H1 (cell line): ENCODE results near the gene RFT1. TPM values are rescaled to one million over a fixed set of nuclear protein-coding genes. Genes with fewer than 3 reads are reported as not detected.
A peak's percentile ranks its signal among the peaks of the same experiment; 100 is the strongest.

Experiments used
- CHD7 ChIP-seq: fragments of 300-600 bp; sonication (generic); IDR thresholded peaks from 2 replicates; pipeline ENCODE4 v1.7.1; 2012; ENCODE audit warnings: low read length, moderate library complexity, mild to moderate bottlenecking, inconsistent platforms; ENCODE audit not compliant: insufficient replicate concordance
- CTCF ChIP-seq, 3 experiments: IDR thresholded peaks; 1 replicate in 2 of 3; 2 replicates in 1 of 3; pipeline versions ENCODE4 v1.5.1 to v1.6.1; 2011; ENCODE audit warnings: low read length in 3 of 3, mild to moderate bottlenecking in 3 of 3, inconsistent platforms in 2 of 3, low read depth in 1 of 3, moderate library complexity in 1 of 3; ENCODE audit not compliant: insufficient read depth in 1 of 3; ENCODE audit errors: control extremely low read depth in 1 of 3
- E2F6 ChIP-seq: IDR thresholded peaks from 2 replicates; pipeline ENCODE4 v1.6.1; 2012; ENCODE audit warnings: inconsistent platforms
- HDAC2 ChIP-seq, 2 experiments: fragments of 300-600 bp in 1 of 2; sonication (generic) in 1 of 2; IDR thresholded peaks; 2 replicates each; pipeline ENCODE4 v1.6.1; 2011 to 2012; ENCODE audit warnings: low read depth in 2 of 2, low read length in 2 of 2, mild to moderate bottlenecking in 2 of 2, moderate library complexity in 2 of 2, borderline replicate concordance in 1 of 2, inconsistent platforms in 1 of 2
- KDM1A ChIP-seq: fragments of 200-600, 300-600 bp; sonication (generic); IDR thresholded peaks from 2 replicates; pipeline ENCODE4 v1.7.1; 2016; ENCODE audit warnings: mild to moderate bottlenecking, low read length, borderline replicate concordance
- MAFK ChIP-seq: IDR thresholded peaks from 2 replicates; pipeline ENCODE4 v1.6.1; 2012; ENCODE audit warnings: low read depth, mild to moderate bottlenecking, improper control_type of control experiment, low read length
- polyA plus RNA-seq, 7 experiments: library from polyadenylated mRNA; depleted of rRNA in 3 of 7; stranded (reverse) in 5 of 7; unstranded in 2 of 7; fragments of >200 nt in 5 of 7; fragments of 200-250 nt in 2 of 7; gene quantifications; 1 replicate in 5 of 7; 2 replicates in 1 of 7; 4 replicates in 1 of 7; pipeline versions ENCODE4 v1.2.1 to v1.2.3, GENCODE V29; 2011 to 2013; ENCODE audit warnings: missing spikeins in 2 of 7, mixed read lengths in 2 of 7
- total RNA-seq: library from RNA; stranded (reverse); fragmentation: NEBNext Ultra II Directional; extraction: Animal tissue kit (Norgen Biotek cat#: 25700); gene quantifications from 2 replicates; pipeline ENCODE4 v1.2.1, GENCODE V29; 2021

The RFT1 gene
- total and polyA plus RNA-seq, 2 of the 8 experiments (the other 6 are each of a cell fraction or from before 2014, with no cell fraction given), result 27.7 to 42.4 TPM

- no peak for TF ChIP-seq CHD7
- peak; percentile 97 to 99 (median 98) for TF ChIP-seq CTCF (IDR thresholded peaks at IDR 0.05; ENCODE audit: control extremely low read depth in 1 of 3, insufficient read depth in 1 of 3, low read depth in 1 of 3, low read length in 3 of 3)
- TF ChIP-seq KDM1A, result peak; percentile 97
- peak in 1 of 2 experiments; percentile 66; a peak in 1 of 4 replicates for TF ChIP-seq HDAC2 (IDR thresholded peaks at IDR 0.05; ENCODE audit: borderline replicate concordance in 1 of 2, low read depth in 2 of 2, low read length in 2 of 2)
- TF ChIP-seq MAFK, result no peak
- no peak for TF ChIP-seq E2F6
These were observed 4.5 kb upstream of the RFT1 start (continued) for GRCh38 chr3:53134631-53135232.
